ENCODE results near the gene KRT40.

DNA sequence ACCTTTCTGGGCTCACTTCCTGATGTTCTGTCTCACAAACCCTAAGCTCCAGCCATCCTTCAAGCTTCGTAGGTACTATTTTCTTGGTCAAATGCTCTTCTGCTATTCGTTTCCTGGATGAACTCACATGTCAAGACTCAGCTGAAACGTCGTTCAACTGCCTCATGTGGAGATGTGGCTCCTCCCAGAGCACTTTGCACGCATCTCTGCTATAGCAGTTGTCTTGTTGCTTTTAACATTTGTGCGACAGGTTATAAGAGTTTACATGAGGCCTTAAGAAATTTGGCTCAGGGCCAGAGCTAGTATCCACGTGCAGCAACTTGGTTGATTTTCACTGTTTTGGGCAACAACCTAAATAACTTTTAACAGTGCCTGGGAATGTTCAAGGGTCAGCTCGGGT is 2.8 kb upstream of the KRT40 start:
- TF ChIP-seq, protein P1, sequence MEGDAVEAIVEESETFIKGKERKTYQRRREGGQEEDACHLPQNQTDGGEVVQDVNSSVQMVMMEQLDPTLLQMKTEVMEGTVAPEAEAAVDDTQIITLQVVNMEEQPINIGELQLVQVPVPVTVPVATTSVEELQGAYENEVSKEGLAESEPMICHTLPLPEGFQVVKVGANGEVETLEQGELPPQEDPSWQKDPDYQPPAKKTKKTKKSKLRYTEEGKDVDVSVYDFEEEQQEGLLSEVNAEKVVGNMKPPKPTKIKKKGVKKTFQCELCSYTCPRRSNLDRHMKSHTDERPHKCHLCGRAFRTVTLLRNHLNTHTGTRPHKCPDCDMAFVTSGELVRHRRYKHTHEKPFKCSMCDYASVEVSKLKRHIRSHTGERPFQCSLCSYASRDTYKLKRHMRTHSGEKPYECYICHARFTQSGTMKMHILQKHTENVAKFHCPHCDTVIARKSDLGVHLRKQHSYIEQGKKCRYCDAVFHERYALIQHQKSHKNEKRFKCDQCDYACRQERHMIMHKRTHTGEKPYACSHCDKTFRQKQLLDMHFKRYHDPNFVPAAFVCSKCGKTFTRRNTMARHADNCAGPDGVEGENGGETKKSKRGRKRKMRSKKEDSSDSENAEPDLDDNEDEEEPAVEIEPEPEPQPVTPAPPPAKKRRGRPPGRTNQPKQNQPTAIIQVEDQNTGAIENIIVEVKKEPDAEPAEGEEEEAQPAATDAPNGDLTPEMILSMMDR (IDR thresholded peaks at IDR 0.05; ENCODE audit: insufficient read depth, low read length, poor library complexity, severe bottlenecking) = no peak
- no peak for TF ChIP-seq EZH2phosphoT487 (conservative IDR thresholded peaks at IDR 0.05; ENCODE audit: low read length)
